Islet precursor cell (in vitro differentiated cells): ENCODE measurements around the gene SELENOF.
"Not testable (repeated sequence)": the region's sequence is repeated elsewhere in the genome, so short reads cannot be mapped to it uniquely, and the experiment has no call there.

Experiments
- DNase-seq: peaks from one replicate; pipeline ENCODE4 v3.0.0-alpha.2; 2018

The SELENOF gene

GRCh38 chr1:86915737-86916235 lies 1.9 kb upstream of the SELENOF start:
- no peak for DNase-seq

DNA sequence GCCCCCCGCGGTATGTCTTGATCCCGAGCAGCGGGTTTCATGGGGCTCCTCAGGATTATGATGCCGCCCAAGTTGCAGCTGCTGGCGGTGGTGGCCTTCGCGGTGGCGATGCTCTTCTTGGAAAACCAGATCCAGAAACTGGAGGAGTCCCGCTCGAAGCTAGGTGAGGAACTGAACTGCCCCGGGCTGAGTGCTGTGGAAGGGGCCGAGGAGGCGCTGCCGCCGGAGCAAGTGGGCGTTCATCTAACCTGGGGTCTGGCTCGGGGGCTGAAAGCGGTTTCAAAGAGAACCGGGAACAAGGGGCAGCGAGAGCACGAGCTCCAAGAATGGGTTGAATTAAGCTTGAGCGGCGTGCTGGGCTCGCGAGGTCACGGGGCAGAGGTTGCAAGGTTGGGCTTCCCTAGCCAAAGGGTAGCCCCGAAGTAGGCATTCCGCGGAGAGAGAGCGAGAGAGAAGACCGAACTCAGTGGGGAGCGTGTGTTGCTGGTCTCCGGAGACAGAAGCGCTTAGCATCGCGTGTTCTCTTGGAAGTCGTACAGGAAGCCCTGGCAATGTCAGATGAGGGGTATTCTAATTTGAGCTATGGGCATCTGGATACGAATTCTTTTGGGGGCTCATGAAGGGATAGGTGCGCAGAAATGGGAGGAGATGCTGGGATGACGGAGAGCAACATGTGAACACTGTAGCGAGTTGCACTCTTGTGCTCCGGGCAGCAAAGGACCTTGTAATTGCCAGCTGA lies 1.2 kb upstream of the SELENOF start:
- DNase-seq: peak; percentile 78

- no peak for DNase-seq
These were observed 673 bp upstream of the SELENOF start, which contains the start of gene HS2ST1 for GRCh38 chr1:86914601-86914997. Gene HS2ST1, plus strand, starts transcription at chr1:86914635.

DNA sequence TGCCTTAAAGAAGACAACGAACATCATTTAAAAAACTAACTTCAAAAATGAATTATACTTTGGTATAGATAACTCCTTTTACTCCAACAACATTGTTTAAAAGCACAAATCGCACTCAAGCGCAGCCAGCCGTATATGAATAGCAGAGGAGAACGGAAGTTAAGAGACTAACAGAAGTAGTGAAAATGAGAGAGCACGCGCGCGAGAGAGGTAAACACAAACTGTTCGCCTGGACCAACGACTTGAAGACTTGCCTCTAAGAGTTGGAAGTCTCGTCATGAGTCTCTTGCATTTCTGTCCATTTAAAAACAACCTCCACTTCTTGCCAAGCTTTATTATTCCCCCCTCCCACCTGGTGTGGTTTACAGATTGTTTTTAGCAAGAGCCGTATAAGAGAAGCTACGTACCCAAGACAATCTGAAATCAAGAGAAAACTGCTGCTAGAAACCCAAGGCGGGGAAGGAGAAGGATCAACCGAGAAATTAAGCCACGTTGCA lies 479 bp downstream of the SELENOF start:
- DNase-seq: no peak

- DNase-seq: no peak
These were observed 1.5 kb downstream of the SELENOF start for GRCh38 chr1:86912281-86912900.

DNA sequence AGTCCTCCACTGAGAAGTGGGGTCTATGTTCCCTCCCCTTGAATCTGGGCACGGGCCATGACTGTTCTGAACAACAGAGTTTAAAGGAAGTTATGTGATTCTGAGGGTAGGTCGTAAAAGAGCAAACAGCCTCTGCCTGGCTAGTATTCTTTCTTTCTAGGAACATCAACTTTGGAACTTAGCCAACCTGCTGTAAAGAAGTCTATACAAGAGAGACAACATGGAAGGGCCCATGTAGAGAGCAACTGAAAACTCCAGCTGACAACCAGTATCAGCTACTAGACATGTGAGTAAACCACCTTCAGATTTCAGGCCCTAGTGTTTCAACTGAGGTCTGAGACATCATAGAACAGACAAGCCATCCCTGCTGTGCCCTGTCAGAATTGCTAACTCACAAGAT lies 7.5 kb downstream of the SELENOF start:
- no peak for DNase-seq

GRCh38 chr1:86905875-86906274 lies 8.1 kb downstream of the SELENOF start:
- no peak for DNase-seq

GRCh38 chr1:86899401-86899800 lies 14.5 kb downstream of the SELENOF start:
- DNase-seq: not testable (repeated sequence)

- DNase-seq: no peak
These were observed 25.6 kb downstream of the SELENOF start for GRCh38 chr1:86888327-86888726.

DNA sequence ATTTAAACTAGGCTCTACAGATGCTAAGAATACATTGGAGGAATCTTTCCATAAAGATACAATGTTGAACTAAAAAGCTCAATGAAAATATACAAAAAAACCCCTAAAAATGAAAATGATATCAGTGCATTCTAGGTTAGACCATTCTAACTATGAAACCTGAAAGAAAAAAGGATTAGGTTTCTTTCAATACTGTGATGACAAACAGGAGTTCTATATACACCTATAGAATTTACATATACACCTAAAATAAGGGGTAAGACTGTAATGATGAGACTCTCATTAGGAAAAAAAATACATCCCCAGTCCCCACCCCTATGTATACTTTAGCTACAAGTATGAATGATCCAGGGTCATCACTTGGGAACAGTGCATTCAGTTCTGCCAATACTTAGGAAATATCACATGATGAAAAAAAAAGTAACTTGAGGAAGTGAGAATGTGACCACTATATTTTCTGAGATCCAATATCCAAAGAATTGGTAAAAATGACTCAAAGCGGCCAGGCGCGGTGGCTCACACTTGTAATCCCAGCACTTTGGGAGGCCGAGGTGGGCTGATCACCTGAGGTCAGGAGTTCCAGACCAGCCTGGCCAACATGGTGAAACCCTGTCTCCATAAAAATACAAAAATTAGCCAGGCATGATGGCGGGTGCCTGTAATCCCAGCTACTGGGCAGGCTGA lies 26.3 kb downstream of the SELENOF start:
- DNase-seq: no peak

GRCh38 chr1:86875722-86876121 lies 38.2 kb downstream of the SELENOF start:
- no peak for DNase-seq

- DNase-seq: no peak
These were observed 41.8 kb downstream of the SELENOF start for GRCh38 chr1:86872086-86872485.

DNA sequence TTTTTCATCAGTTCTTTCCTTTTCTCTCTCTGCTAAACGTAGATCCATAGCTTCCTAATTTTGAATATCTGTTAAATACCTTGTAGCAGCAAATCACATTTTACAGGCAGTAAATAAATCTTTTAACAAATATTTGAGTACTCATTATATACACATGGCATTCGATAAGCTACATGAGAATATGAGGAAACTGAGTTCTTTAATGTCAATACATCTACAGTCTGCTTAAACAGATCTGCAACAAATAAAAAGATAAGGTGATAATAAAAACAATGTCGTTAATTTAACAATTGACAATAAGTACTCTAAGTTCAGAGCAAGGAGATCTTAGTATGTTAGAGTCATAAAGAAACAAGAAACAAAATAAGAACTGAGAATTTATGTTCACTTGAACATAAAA lies 42.9 kb downstream of the SELENOF start:
- DNase-seq: no peak

DNA sequence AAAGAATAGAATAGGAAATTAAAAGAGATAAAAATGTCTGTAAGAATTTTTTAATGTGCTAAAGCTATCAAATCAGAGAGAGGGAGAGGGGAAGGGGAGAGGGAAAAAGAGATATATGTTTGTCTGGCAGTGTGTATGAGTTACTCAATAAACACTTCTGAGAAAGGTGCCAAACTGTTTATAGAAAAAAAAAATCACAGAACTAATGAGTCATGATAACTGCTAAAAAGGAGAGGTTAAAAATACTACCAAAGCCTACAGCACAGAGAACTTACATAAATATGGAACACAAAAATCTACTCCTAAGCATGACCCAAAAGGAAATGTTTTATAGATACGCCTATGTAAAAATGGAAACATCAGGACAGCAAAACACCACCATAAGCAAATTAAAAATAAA lies 45.4 kb downstream of the SELENOF start:
- DNase-seq: no peak

- DNase-seq: not testable (repeated sequence)
These were observed 46.6 kb downstream of the SELENOF start for GRCh38 chr1:86867278-86867677.

DNA sequence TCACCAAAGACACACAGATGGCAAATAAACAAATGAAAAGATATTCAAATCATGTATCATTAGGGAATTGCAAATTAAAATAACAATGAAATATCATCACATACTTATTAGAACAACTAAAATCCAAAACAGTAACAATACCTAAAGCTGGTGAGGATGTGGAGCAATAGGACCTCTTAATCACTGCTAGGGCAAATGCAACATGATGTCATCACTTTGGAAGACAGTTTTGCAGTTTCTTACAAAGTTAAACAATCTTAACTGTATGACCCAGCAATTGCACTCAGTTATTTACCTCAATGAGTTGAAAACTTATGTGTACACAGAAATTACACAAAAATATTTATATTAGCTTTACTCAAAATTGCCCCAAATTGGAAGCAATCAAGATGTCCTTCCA lies 47.3 kb downstream of the SELENOF start:
- no peak for DNase-seq

DNA sequence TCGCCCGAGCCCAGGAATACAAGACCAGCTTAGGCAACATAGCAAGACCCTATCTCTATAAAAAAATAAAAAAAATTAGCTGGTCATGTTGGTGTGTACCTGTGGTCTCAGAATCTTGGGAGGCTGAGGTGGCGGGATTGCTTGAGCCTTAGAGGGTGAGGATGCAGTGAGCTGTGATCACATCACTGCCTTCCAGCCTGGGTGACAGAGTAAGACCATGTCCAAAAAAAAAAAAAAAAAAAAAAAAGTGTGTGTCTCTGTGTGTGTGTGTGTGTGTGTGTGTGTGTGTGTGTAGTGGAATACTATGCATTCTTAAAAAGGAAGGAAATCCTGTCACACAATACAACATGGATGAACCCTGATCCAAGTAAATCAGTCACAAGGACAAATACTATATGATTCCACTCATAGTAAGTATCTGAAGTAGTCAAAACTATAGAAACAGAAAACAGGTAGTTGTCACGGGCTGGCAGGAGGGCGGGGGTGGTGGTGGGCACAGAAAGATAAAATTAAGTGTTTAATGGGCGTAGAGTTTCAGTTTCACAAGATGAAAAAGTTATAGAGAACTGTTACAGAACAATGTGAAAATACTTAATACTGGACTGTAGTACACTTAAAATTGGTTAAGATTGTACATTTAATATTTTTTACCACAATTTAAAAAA lies 47.8 kb downstream of the SELENOF start:
- no peak for DNase-seq

DNA sequence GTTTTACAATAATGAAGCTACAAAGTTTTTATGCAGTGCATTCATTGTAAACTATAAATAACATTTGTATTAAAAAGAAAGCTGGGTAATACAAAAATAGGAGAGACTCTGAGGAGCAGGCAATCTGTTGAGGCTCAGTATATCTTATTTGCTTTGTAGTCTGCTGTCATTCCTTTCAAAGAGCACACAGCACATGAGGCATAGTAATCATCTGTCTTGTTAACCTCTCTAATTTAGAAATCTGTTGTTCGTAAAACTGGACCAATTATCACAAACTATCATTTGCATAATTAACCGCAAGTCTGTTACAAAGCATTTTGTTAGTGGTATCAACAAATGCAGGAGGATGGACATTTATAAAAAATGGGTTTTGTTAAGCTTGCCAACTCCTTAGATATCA lies 51.0 kb downstream of the SELENOF start:
- DNase-seq: no peak

DNA sequence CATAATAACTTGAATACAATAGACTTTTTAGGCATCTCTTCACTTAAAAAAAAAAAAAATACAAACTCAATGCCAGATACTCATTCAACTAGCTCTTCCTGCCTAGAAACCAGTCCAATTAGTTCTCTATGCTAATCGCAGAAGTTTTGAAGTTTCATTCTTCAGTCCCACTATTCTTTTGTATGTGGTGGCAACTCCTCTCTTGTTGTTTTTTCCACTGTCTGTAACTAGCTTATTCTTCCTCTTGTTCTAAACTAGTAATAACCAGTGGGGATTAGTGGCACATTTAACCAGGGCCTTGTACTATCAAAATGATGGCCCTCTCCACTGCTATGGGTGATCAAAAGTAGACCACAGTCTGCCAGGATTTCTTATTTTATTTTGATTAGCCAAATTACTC lies 52.5 kb downstream of the SELENOF start:
- DNase-seq: no peak

DNA sequence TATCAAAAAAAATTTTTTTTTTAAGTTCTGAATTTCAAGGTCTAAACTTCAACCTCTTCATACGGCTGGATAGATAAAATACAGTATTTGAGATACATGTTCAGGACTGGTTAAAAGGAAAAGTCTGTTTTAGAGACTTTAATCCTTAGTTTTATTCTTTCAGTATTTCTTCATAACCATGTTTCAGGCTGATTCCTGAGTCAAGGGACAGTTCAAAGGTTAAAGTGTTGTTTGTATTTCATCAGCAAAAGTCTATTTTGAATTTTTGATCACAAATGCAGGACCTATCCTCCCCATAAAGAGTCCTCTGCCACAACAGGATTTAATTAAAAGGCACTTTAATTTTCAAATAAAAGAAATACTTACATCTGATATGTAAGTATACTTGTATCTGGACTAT lies 53.5 kb downstream of the SELENOF start:
- no peak for DNase-seq

- no peak for DNase-seq
These were observed 53.9 kb downstream of the SELENOF start for GRCh38 chr1:86860020-86860419.

DNA sequence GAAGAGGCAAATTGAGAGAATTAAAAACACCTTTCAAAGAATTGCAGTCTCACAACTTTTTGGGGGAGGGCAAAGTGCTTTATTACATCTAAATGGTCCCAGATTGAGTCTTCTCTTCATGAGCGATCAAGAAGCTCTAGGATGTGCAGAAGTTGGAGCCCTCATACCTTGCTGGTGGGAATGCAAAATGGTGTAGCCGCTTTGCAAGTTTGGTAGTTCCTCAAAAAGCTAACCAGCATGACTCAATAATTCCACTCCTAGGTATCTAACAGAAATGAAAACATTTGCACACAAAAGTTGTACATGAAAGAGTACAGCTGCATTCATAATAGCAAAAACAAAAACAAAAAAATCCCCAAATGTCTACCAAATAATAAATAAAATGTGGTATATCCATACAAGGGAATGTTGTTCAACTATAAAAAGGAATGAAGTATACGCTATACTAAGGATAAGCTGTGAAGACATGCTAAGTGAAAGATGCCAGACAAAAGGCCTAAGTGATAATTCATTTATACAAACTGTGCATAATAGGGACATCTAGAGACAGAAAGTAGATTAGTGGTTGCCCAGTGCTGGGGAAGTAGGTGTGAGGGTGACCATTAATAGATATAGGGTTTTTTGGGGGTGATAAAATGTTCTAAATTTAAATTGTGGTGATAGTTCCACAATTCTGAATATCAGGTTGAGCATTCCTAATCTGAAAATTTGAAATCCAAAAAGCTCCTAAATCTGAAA lies 55.2 kb downstream of the SELENOF start:
- DNase-seq: no peak
